GM12801 (cell line): Measurements from ENCODE around the gene TNFRSF18.

Source experiments
- TF ChIP-seq, protein P1 (sequence below): IDR thresholded peaks from one replicate; pipeline ENCODE4 v1.5.1; 2011; ENCODE audit warnings: control low read depth; ENCODE audit not compliant: insufficient read length; ENCODE audit errors: extremely low read depth

TNFRSF18 gene

DNA sequence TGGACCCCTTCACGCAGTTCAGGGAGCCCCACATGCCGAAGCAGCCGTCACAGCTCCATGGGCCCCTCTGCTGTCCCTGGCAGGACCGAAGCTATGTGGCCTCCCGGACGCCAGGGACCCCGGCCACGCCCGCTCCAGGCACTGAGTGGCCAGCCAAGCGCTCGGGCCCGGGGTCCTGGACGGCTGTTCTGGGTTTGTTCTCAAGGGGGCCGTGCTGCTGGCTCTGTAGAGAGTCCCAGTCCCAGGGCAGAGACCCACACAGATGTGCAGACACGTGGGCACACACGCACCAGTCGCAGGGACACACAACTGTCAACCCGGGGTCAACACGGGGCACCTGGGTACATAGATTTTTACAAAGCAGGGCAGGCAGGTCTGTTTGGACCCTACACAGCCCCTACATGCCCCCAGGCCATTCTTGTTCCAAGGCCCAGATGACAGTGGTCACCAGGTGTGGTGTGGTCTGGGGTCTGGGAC lies 32.3 kb upstream of the TNFRSF18 start:
- TF ChIP-seq, protein P1, sequence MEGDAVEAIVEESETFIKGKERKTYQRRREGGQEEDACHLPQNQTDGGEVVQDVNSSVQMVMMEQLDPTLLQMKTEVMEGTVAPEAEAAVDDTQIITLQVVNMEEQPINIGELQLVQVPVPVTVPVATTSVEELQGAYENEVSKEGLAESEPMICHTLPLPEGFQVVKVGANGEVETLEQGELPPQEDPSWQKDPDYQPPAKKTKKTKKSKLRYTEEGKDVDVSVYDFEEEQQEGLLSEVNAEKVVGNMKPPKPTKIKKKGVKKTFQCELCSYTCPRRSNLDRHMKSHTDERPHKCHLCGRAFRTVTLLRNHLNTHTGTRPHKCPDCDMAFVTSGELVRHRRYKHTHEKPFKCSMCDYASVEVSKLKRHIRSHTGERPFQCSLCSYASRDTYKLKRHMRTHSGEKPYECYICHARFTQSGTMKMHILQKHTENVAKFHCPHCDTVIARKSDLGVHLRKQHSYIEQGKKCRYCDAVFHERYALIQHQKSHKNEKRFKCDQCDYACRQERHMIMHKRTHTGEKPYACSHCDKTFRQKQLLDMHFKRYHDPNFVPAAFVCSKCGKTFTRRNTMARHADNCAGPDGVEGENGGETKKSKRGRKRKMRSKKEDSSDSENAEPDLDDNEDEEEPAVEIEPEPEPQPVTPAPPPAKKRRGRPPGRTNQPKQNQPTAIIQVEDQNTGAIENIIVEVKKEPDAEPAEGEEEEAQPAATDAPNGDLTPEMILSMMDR, result no peak

DNA sequence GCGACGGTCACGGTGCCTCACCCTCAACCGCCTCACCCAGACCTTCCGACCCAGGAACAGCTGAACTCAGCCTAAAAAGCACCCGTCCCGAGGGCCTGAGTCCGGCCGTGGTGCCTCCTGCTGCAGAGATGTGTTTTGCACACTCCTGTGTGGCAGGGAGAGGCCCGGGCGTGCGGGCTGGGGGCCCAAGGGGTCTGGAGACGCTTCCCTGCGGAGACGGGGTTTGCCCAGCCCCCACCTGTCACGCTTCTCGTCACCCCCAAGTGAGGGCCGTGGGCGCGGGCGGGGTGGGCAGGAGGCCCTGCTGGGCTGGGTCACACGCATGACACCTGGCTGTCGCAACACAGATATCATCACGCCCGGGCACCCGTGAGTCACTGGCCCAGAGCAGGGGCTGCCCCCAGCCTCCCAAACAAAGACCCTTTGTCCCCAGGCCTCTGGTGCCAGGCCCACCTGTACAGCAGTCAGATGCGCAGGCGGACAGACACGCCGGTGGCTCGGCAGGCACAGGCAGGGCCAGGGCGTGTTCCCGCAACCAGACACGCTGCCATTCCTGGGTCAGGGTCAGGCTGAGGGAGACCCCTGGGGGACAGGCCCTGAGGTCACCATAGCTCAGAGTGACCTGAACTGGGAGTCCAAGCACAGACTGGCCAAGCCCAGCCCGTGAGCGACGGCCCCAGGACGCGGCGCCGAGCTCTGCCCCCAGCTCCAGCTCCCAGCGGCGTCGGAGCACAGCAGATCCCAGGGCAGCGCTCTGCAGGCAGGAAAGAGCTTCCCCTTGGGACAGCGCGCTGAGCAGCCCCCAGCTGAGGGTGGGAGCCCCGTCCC lies 31.7 kb upstream of the TNFRSF18 start:
- TF ChIP-seq, protein P1, result no peak

DNA sequence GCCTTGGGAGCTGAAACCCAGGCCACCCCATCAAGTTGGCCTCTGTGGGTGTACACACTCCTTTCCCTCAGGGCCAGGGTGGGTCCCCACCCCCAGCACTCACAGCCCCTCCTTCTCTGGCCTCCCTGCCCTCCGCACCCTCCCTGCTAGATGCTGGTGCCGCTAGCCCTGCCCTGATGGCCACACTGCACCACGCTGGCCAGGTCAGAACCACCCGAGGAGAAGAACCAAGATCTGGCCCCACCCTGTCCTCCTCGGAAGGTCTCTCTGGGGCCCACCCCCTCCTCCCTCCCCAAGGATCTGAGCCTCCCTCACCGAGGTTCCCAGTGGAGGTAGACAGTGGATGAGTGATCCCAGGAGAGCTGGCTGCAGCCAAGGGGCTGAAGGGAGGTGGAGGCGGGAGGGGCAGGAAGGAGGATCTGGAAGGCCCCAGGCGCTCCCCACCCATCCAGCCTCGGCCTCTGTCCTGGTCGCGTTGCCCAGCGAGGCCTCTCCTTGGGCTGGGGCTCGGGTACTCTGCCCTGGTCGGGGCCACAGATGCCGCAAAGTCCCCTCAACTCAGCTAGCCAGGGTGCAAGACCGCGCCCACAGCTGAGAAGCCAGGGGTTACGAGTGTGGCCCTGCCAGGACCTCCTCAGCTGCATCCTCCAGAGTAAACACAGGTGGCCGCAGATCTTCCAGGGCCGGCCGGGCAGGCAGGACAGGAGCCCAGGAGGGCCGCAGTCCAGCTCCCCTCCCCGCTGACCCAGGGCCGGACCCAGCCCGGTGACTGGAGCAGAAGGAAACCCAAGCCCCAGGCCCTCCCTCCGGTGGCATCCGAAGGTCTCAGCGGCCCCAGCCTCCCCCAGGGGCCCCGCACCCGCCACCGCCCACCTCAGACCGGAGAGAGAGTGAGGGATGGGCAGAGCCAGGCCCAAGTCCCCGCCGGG lies 30.8 kb upstream of the TNFRSF18 start:
- TF ChIP-seq, protein P1, result no peak

DNA sequence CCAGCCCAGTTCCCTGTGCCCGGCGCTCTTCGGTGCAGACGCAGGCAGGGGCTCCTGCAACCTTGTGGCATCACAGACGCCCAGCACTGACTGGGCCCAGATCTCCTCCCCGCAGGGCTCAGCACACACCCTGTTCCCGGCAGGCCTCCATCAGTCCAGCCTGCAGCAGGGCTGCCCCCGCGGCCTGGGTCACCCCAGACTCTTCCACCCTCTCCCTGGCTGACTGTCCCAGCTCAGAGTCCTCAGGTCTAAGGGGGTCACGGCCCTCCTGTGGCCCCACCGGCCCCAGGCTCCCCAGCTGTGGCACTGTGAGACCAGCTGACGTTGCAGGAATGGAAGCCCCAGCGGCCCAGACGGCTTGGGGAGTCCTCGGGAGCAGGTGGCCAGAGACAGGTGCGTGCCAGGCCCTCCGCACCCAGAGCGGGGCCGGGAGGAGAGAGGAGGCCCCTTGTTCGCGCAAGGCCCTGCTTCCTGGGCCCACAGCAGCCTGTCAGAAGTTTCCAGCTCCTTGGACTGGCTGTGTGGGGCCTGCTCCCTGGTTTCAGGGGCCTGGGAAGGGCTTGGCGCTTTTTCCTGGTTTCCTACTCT lies 29.9 kb upstream of the TNFRSF18 start:
- TF ChIP-seq, protein P1, result no peak

DNA sequence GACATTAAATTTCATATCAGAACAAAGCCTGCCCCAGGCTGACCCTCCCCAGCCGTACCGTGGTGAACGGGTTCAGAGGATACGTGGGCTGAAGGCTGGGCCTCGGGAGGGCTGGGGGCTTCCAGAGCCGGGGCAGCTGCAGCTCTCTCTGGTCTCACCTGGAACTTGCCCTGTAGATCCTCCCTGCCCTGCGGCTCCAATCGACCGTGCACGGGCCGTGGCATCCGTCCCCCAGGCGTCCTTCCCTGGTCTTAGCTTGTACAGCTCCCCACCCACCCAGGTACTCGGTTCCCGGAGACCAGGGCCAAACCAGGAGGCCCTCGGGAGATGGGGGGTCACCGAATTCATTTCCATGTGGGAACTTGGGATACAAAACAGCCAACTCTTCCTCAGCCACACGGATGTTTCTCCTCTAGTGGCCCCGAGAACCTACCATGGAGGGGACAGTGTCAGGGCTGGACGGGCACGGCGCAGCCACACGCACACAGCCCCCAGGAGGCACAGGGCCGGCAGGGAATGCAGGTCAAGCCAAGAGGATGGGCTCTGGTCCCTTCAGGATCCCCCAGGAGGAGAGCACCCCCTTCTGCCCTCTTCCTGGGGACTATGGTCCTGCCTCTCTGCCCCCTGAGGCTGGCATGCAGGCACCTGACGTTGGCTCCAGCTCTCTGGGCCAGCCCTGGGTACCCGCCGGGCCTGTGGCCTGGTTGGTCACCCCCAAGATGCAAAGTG lies 28.8 kb upstream of the TNFRSF18 start:
- TF ChIP-seq, protein P1, result no peak

DNA sequence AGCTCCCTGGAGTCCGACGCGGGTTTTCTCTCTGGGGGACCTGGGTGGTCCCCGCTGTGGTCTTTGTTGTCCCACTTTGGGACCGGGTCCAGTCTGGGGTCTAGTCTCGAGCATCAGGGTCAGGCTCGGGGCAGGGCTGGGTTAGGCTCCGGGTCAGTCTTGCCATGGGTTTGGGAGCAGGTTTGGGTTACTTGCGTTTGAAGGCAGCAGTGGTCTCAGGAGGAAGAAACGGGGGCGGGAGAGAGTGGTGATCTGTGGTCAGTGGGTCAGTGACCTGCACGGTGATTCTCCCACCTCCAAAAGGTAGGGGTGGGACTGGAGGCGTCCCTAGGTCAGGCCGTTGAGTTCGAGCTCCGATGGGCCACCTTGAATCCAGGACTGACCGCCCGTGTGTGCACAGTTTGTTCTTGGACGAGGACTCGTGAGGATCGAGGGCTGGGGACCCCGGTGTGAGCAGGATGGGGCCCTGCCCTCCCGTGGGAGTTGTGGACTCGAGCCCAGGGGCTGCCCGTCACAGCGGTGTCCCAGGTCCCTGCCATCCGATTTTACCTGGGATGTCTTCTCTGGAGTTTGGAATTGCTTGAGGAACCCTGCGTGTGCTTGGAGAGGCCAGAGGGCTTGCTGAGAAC lies 27.9 kb upstream of the TNFRSF18 start:
- TF ChIP-seq, protein P1, result no peak
